Nephron (organoid): ENCODE measurements around the gene FBL.

Source experiments
- H3K27ac Mint-ChIP-seq, 3 experiments: 2 replicates each; pipeline ENCODE4 v1.8.0; 2020; ENCODE audit warnings: mixed read lengths in 3 of 3, mild to moderate bottlenecking in 2 of 3, moderate library complexity in 1 of 3
- H3K27me3 Mint-ChIP-seq: 2 replicates; pipeline ENCODE4 v1.8.0; 2021; ENCODE audit warnings: low read depth, mild to moderate bottlenecking, moderate library complexity, mixed read lengths
- H3K36me3 Mint-ChIP-seq: 2 replicates; pipeline ENCODE4 v1.8.0; 2020; ENCODE audit warnings: low read depth, mixed read lengths
- H3K4me1 Mint-ChIP-seq: 2 replicates; pipeline ENCODE4 v1.8.0; 2020; ENCODE audit warnings: mixed read lengths
- H3K4me3 Mint-ChIP-seq, 3 experiments: 2 replicates each; pipeline ENCODE4 v1.8.0; 2020; ENCODE audit warnings: mild to moderate bottlenecking in 3 of 3, mixed read lengths in 3 of 3, moderate library complexity in 2 of 3
- H3K9me3 Mint-ChIP-seq: 2 replicates; pipeline ENCODE4 v1.8.0; 2020; ENCODE audit warnings: mixed read lengths
- TF ChIP-seq, protein P1 (sequence below), 3 experiments: fragments of 200-600 bp; sonication (generic); IDR thresholded peaks; one replicate each; pipeline ENCODE4 v1.5.0; 2021; ENCODE audit warnings: antibody characterized with exemption in 3 of 3; ENCODE audit not compliant: unreplicated experiment in 3 of 3

The FBL gene

GRCh38 chr19:39833160-39833463 is 13.1 kb downstream of the FBL start:
- Mint-ChIP-seq H3K4me3 (peak overlapping the region; percentile 89 to 93 (median 92)), H3K27me3 (no peaks in the 10 kb centered on the region), H3K9me3 (no peaks in the 10 kb centered on the region), H3K27ac (peak overlapping the region; percentile 87 to 94 (median 87)), H3K36me3 (peaks cover 67% of the 10 kb centered on the region), H3K4me1 (peaks cover 36% of the 10 kb centered on the region)
- TF ChIP-seq, protein P1, sequence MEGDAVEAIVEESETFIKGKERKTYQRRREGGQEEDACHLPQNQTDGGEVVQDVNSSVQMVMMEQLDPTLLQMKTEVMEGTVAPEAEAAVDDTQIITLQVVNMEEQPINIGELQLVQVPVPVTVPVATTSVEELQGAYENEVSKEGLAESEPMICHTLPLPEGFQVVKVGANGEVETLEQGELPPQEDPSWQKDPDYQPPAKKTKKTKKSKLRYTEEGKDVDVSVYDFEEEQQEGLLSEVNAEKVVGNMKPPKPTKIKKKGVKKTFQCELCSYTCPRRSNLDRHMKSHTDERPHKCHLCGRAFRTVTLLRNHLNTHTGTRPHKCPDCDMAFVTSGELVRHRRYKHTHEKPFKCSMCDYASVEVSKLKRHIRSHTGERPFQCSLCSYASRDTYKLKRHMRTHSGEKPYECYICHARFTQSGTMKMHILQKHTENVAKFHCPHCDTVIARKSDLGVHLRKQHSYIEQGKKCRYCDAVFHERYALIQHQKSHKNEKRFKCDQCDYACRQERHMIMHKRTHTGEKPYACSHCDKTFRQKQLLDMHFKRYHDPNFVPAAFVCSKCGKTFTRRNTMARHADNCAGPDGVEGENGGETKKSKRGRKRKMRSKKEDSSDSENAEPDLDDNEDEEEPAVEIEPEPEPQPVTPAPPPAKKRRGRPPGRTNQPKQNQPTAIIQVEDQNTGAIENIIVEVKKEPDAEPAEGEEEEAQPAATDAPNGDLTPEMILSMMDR (IDR thresholded peaks at IDR 0.05; ENCODE audit: unreplicated experiment in 3 of 3) = no peak

DNA sequence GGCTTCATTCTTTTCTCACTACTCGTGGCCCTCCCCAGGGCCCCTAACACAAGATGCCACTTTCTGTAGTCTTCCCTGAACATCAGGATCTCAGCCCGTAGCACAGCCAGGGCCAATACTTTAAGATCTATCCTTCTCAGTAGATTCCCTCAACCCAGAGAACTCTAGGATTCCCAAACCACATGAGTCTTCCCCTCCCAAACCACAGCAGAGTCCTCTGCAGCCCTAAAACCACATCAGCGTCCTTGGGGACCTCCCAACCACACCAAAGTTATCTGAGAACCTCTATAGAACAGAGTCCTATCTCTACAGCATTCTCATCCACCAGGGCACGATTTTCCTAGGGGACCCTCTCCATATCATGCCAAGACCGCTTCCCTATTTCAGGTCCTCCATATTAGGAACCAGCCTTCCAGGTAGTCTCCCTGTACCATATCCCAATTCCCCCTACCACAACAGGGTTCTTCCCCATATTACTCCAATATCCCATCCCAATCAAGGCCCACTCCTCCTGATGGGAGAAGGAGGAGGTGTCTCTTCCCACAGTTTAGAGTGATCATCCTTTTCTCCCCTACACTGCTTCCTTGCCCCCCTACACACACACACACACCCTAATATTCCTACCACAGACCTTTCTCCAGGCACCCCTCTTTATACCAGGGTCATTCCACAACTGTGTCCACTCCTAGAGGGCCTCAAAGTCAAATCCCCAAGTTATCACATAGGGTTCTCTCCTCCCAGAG is 13.7 kb downstream of the FBL start:
- Mint-ChIP-seq H3K4me1 (peaks cover 36% of the 10 kb centered on the region), H3K27ac (peak overlapping the region; percentile 87 to 94 (median 87)), H3K36me3 (peaks cover 67% of the 10 kb centered on the region)

DNA sequence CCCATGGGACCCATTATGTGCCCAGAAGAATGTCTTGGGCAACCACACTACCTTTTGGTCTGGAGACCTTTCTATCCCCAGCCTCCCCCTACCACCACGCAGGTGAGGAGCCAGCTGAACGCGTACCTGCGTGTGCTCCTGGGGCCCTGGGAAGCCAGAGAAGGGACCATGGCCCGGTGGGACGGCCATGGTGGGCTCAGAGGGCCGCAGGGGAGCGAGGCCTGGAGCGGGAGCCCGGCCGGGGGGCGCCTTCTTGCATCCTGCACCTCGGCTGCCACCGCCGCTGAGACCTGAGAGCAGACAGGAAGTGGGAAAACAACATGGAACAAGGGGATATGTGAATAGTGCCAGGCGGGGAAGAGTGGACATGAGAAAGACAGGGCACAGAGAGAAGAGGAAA is 14.5 kb downstream of the FBL start:
- Mint-ChIP-seq H3K4me3 (peak overlapping the region; percentile 89 to 93 (median 92)), H3K27me3 (no peaks in the 10 kb centered on the region), H3K9me3 (no peaks in the 10 kb centered on the region), H3K4me1 (peaks cover 36% of the 10 kb centered on the region), H3K36me3 (peaks cover 59% of the 10 kb centered on the region), H3K27ac (peak overlapping the region; percentile 87 to 94 (median 87))
- TF ChIP-seq, protein P1 (IDR thresholded peaks at IDR 0.05; ENCODE audit: unreplicated experiment in 3 of 3) = no peak

More for the DNA sequence above, 13.7 kb downstream of the FBL start:
- no peaks in the 10 kb centered on the region for H3K27me3 Mint-ChIP-seq
- H3K9me3 Mint-ChIP-seq = no peaks in the 10 kb centered on the region
- peak overlapping the region; percentile 89 to 93 (median 92) for H3K4me3 Mint-ChIP-seq
- TF ChIP-seq, protein P1 (IDR thresholded peaks at IDR 0.05; ENCODE audit: unreplicated experiment in 3 of 3) = no peak

DNA sequence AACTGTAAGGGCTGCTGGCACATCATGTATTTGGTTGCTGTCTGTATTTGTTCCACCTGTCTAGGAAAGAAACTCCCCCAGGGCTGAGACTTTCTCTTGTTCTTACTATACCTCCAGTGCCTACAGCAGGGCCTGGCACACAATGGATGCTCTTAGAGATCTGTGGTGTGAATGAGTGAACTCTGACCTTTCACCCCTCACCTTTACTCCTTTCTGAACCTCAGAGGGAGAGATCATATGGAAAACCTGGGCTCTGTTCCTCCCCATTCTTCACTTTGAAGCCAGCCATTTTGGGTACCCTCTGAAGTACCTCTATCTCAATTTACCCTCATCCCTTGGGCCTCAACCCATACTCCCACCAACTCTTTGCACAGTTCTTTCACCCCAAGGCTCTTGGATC is 15.3 kb downstream of the FBL start:
- peaks cover 58% of the 10 kb centered on the region for H3K36me3 Mint-ChIP-seq

GRCh38 chr19:39830406-39830805 is 15.8 kb downstream of the FBL start:
- H3K27ac Mint-ChIP-seq = peak overlapping the region in 2 of 3 experiments; percentile 46 to 72
- peak overlapping the region; percentile 41 to 71 (median 71) for H3K4me3 Mint-ChIP-seq
- H3K27me3 Mint-ChIP-seq = no peaks in the 10 kb centered on the region
- TF ChIP-seq, protein P1 (IDR thresholded peaks at IDR 0.05; ENCODE audit: unreplicated experiment in 3 of 3) = no peak
- H3K36me3 Mint-ChIP-seq = peaks cover 58% of the 10 kb centered on the region
- peaks cover 36% of the 10 kb centered on the region for H3K4me1 Mint-ChIP-seq
- no peaks in the 10 kb centered on the region for H3K9me3 Mint-ChIP-seq

More for the DNA sequence above, 15.3 kb downstream of the FBL start:
- Mint-ChIP-seq H3K4me3 (peak overlapping the region; percentile 41 to 71 (median 71)), H3K27ac (peak overlapping the region; percentile 46 to 72 (median 56)), H3K4me1 (peaks cover 36% of the 10 kb centered on the region), H3K9me3 (no peaks in the 10 kb centered on the region), H3K27me3 (no peaks in the 10 kb centered on the region)
- TF ChIP-seq, protein P1 (IDR thresholded peaks at IDR 0.05; ENCODE audit: unreplicated experiment in 3 of 3) = no peak
